Measurements from ENCODE around the gene DACH2.
A peak's percentile ranks its signal among the peaks of the same experiment; 100 is the strongest.
"Not testable (repeated sequence)": the region's sequence is repeated elsewhere in the genome, so short reads cannot be mapped to it uniquely, and the experiment has no call there.

DACH2 gene

DNA sequence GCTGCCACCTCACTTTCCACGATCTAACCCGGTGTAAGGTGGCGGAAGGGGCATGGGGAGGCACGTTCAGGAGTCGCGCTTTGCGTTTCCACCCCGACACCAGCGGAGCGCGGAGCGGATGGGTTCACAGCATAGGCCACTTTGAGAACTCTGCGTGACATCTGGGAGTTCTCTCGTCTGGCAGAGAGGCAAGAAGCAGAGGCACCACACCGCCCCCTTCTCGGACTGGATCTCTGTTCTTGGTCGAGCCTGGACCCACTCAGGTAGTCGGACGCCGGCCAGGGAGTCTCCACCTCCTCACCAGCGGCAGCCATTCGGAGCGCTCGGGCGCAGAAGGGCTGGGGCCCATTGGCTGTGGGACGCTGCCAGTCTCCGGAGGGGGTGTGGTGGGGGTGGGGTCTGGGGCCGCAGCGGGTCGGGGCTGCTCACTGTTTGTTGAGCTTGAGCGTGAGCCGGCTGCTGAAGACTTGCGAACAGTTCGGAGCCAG lies at the start of gene DACH2:
TSS of gene DACH2 (plus strand) at position 428 of the 488 bp plus-strand sequence.
- DNase-seq (ENCODE audit: low read depth in 3 of 3) = peak in 2 of 3 donors; percentile 25 to 36

DNA sequence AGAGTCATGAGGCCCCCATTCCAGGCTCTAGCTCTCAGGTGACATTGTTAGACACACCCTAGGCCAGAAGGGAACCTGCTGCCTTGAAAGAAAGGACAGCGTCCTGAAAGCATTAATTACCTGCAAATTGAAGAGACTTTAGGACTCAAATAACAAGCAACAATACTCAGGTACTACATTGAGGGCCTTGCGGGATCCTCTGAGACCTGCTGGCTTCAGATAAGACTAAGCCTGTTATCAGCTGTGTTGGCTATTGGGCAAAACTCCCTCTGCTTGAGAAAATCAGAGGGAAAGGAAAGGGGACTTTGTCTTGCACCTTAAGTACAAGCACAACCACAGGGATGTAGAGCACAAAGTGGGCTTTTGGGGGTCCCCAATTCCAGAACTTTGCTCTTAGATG lies 45.9 kb upstream of the DACH2 start:
- no peak for DNase-seq (ENCODE audit: low read depth in 3 of 3)

DNA sequence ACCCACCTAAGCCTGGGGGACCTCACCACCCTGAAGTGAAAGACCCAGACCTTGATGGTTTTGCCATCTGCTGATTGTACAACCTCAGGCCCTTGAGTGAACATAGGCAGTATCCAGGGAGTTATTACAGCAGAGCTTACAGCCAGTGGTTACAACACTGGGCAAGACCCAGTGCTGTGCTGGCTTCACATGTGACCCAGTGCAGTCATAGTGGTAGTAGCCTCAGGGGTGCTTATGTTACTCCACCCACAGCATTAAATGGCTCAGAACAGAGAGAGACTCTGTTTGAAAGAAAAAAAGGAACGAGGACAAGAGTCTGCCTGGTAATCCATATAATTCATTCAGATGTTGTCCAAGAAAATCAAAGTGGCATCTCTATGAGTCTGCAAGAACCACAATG lies 45.2 kb upstream of the DACH2 start:
- DNase-seq (ENCODE audit: low read depth in 3 of 3) = no peak

DNA sequence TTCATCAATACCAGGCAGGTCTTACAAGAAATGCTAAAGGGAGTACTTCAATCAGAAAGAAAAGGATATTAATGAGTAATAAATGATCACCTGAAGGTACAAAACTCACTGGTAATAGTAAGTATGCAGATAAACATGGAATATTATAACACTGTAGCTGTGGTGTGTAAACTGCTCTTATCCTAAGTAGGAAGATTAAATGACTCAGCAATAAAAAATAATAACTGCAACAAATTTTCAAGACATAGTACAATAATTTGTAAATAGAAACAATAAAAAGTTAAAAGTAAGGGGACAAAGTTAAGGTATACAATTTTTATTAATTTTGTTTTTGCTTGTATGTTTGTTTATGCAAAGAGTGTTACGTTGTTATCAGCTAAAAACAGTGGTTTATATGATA lies 43.7 kb upstream of the DACH2 start:
- DNase-seq (ENCODE audit: low read depth in 3 of 3) = no peak

DNA sequence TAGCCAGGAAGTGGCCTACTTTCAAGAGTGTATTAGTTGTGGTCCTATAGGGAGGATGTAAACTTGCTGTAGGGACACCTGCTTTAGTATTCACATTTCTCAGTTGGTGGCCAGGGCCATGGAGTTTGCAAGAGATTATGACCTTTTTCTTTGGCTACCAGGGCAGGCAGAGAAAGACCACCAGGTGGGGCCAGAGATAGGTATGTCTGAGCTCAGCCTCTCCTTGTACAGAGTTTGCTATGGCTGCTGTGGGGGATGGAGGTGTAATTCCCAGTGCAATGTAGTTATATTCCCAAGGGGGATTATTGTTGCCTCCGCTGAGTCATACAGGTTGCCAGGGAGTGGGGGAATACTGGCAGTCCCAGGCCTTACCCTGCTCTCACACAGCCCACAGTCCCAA lies 26.3 kb upstream of the DACH2 start:
- no peak for DNase-seq (ENCODE audit: low read depth in 3 of 3)

DNA sequence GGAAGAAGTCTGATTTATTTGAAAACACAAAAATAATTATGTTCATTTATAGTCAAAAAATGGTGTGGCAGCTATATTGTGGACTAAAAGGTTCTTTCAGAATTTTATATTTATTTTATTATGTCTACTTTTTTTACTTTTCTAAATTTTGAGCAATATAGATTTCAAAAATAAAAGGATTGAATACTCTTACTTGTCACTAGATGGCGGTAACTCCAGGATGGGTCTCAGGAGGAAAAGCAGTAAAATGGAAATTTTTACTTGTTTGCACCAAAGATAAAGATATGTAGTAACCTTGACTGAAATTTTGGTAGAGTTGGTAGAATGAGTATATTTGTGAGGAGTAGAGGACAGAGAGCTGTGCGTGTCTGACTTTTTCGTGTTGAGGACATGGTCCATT lies 14.5 kb upstream of the DACH2 start:
- DNase-seq (ENCODE audit: low read depth in 3 of 3) = no peak

DNA sequence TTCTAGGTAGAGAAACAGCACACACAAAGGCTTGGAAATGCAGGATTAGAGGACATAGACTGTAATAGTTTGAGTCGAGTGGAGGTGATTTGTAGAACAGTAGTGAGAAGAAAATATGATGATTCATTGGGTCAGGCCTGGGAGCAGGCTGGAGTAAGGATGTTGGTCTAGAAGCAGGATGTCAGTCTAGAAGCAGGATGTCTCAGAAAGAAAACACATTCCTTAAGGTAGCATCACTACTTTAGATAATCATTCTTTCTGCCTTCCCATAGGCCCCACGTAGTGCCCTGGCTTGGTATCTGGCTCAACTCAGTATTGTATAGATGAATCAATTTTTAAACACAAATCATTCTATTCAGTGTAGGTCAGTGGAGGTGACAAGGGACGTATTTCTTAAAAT lies 11.2 kb upstream of the DACH2 start:
- no peak for DNase-seq (ENCODE audit: low read depth in 3 of 3)

DNA sequence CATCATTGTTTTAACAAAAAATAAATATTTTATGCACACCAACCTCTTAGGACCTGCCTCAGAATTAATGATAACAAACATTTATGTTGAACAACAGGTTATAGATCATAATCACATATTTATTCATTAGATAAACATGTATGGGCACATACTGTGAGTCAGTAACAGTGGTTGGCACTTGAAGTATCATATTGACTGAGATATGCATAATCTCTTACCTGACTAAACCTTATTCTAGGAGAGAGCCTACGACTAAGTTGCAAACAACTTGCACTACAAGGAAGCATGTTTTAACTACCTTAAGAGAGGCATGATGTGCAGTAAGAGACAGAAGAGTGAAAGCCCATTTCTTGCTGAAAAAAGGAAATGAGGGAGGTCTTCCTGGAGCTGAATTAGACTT lies 6.5 kb upstream of the DACH2 start:
- no peak for DNase-seq (ENCODE audit: low read depth in 3 of 3)

DNA sequence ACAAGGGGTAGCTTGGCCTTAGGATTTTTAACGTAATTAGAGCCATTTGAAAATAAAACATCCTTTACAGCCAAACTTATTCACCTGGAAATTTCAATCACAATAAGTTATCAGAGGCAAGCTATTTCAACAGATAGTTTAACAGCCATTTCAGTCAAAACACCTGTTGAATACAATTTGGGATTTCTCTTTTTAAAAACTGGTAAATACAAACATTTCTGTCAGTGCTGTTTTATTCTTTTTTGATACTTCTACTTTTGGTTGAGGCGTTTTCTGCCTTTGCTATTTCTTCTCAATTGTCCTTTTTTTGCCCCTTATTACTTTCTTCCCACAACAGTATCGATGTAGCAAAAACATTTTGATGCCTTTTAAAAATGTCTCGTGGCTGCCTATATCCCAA lies 2.1 kb upstream of the DACH2 start:
- no peak for DNase-seq (ENCODE audit: low read depth in 3 of 3)

DNA sequence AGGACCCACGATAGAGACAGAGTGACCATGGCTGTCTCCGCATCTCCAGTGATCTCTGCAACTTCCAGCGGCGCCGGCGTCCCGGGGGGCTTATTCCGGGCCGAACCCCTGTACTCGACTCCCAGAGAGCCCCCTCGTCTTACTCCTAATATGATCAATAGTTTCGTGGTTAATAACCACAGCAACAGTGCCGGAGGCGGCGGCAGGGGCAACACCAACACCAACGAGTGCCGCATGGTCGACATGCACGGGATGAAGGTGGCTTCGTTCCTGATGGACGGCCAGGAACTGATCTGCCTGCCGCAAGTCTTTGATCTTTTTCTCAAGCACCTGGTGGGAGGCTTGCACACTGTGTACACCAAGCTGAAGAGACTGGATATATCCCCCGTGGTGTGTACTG lies 343 bp downstream of the DACH2 start:
- DNase-seq (ENCODE audit: low read depth in 3 of 3) = no peak

DNA sequence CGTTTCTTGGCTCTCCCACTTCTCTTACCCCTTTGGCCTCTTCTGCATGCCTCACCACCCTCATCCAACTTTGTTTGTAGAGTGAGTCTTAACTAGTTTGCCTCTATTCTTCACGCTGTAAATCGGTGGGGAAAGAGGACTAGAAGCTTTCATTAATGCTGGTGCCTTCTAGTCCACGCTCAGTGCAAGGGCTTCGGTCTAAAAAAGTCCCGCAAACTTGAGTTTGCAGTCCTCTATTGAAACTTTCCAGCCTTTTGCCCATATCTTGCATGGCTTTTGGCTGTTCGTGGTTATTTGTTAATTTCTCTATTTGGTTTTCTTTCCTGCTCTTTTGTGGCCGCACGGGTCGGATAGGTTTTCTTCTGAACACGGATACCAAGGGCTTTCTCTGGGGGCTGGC lies 868 bp downstream of the DACH2 start:
- DNase-seq (ENCODE audit: low read depth in 3 of 3) = no peak

DNA sequence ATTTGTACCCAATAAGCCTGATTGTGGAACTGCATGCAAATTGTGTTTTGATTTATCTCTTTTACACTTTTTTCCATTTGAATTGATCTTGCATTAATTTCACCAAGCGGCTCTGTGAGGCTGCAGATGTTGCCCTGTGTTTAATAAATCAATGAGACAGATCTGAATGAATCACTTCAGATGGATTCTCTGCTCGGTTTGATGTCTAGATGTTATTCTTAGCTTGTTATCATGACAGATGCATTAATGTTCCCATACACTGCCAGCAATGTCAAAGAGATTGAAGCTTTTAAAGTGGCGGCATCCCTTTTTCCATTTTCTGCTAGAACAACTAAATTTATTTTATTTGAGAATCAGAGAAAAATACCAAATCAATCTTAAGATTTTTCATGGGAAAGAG lies 6.3 kb downstream of the DACH2 start:
- DNase-seq (ENCODE audit: low read depth in 3 of 3) = no peak

DNA sequence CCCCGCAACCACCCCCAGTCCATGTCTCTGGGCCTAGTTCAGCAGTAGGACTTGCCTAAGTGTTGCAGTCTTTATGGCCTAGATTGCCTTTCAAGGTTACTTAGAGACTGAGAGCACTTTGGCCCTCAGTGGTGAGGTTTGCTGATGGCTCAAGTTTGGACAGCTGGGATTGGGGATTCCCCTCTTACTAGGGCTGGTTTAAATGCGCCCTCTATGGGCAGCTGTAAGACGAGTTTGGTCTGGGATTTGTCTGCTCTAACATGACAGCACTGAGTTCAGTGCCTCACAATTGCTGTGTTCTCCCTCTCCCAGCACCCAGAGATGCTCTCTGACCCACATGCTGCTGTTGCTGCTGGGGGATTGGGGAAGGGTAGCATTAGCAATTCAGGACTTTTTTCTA lies 23.1 kb downstream of the DACH2 start:
- no peak for DNase-seq (ENCODE audit: low read depth in 3 of 3)

DNA sequence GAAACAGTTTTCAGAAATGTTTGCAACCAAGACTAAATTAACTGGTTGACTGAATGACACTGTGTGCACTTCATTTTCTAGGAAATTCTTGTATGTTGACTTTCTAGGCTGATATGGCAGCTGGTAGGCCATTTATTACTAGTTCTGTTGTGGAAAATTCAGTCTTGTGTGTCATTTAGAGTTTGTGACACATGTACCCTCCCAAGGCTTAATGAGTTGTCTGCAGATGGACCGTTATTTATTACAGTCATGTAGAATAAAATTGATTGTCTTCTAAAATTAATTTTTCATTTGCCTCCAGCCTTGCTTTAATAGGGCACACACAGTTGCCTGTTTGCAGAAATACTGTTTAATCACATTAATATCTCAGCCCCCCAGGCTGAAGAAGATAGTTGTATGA lies 30.7 kb downstream of the DACH2 start:
- DNase-seq (ENCODE audit: low read depth in 3 of 3) = no peak

DNA sequence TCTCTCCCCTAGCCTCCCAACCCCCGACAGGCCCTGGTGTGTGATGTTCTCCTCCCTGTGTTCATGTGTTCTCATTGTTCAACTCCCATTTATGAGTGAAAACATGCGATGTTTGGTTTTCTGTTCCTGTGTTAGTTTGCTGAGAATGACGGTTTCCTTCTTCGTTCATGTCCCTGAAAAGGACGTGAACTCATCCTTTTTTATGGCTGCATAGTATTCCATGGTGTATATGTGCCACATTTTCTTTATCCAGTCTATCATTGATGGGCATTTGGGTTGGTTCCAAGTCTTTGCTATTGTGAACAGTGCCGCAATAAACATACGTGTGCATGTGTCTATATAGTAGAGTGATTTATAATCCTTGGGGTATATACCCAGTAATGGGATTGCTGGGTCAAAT lies 33.1 kb downstream of the DACH2 start:
- DNase-seq (ENCODE audit: low read depth in 3 of 3) = not testable (repeated sequence)

DNA sequence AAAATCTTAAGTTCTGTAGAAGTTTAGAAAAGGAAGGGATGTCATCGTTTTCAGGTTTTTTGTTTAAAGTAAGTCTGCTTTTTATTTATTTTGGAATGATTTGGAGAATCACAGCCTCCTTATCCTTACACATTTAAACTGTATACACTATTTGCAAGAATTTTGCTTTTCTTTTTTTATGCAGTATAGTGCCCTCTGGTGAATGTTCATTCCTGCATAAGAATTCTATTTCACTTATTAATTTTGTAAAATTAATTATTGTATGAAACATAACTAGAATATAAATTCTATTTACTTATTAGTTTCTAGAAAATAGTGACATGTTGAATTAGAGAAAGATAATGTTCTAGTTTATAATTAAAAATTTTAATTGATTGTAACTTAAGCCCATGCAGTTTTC lies 44.6 kb downstream of the DACH2 start:
- no peak for DNase-seq (ENCODE audit: low read depth in 3 of 3)

DNA sequence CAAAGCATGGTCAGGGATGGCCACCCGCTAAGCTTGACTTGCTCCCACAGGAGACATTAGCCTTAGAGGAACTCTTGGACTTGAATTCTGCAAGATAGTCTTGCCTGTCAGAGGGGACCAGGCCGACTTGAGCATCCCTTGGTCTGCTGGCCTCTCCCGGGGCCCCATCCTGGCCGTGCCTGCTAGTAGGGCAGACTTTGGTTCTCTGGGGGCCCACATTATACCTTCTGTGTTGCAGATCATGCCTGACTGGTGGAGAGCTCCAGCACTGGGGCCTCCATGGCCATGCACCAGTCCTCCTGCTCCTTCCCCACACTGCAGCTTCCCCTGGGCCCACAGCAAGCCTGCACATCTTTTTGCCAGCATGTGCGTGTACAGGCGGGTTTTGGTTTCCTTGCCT lies 46.5 kb downstream of the DACH2 start:
- DNase-seq (ENCODE audit: low read depth in 3 of 3) = no peak

DNA sequence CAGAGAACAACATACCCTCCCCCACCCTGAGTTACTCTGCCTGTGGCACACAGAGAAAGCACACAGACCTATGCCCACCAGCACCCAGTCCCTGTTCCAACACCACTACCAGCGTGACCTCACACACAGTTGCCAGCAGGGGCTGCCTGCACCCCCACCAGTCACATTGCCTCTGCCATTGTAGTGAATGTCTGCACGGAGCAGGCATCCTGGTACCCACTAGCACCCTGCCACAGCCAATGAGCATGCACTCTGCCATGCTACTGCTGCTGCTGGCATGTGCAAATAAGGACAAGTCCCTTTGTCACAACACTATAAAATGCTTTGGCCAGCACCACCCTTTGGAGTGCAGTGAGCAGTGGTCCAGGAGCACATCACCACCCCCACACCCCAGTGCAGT lies 47.1 kb downstream of the DACH2 start:
- DNase-seq (ENCODE audit: low read depth in 3 of 3) = no peak

DNA sequence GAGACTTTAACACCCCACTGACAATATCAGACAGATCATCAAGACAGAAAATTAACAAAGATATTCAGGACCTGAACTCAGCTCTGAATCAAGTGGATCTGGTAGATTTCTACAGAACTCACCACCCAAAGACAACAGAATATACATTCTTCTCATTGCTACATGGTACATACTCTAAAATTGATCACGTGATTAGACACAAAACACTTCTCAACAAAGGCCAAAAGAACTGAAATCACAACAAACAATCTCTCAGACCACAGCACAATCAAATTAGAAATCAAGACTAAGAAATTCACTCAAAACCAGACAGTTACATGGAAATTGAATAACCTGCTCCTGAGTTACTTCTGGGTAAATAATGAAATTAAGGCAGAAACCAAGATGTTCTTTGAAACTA lies 49.6 kb downstream of the DACH2 start:
- DNase-seq (ENCODE audit: low read depth in 3 of 3) = no peak

DNA sequence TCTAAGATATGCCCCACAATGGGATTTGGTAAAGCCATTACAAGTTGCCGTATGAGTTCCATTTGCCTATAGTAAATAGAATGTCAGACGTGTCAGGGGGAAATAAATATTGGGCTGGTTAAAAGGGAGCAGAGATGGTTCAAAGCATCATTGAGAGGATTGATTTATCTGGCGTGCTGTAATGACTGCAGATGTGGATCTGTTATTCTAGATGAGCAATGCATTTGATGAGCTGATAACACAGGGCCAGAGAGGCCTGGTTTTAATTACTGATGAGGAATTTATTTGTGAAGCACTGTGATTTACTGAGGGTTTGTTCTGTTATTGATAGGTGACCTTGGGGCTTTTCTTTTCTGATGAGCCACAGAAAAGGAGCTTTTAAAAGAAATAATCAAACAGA lies 62.5 kb downstream of the DACH2 start:
- no peak for DNase-seq (ENCODE audit: low read depth in 3 of 3)

DNA sequence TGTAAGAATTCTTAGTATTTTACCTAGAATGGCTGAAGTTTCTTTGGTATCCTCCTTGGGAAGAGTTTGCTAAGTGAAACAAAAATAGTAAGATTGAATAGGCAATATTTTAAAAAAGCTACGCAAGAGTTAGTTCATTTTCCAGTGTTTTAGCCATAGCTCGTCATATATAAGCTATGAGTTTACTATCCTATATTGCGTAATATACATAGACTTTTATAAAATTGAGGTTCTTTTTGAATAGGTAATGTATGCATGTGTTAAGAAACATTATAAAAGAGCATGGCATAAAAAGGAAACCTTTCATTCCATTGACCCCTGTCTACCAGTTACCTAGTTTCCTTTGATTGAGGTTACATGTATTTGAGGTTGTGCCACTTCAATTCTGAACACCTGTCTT lies 67.0 kb downstream of the DACH2 start:
- no peak for DNase-seq (ENCODE audit: low read depth in 3 of 3)

DNA sequence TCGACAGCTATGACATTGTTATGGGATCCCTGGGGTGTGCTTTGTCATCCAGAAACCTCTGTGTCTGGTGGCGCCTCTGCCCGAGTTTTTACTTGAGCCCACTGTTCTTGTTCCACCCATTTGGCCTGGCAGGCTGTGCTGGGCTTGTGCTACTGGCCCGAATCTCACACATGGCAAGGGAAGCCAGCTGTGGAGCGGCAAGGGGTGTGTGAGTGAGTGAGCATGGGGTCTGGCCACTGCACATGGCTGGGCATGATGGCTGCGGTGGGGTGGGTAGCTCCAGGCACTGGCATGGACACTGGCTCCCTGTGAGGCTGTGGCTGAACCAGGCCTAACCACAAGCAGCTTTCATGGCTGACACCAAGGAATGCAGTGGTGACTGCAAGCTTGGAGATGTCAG lies 89.2 kb downstream of the DACH2 start:
- no peak for DNase-seq (ENCODE audit: low read depth in 3 of 3)

DNA sequence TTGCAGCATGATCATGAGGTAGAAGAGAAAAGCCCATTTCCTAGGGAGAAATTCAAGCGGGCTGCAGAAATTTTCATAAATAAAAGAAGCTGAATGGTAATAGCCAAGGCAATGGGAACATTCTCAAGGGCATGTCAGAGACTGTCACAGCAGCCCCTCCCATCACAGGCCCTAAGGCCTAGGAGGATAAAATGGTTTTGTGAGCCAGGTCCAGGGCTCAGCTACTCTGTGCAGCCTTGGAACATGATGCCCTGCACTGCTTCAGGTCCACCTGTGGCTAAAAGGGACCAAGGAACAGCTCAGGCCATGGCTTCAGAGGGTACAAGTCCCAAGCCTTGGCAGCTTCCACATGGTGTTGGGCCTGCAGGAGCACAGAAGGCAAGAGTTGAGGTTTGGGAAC lies 93.3 kb downstream of the DACH2 start:
- no peak for DNase-seq (ENCODE audit: low read depth in 3 of 3)

DNA sequence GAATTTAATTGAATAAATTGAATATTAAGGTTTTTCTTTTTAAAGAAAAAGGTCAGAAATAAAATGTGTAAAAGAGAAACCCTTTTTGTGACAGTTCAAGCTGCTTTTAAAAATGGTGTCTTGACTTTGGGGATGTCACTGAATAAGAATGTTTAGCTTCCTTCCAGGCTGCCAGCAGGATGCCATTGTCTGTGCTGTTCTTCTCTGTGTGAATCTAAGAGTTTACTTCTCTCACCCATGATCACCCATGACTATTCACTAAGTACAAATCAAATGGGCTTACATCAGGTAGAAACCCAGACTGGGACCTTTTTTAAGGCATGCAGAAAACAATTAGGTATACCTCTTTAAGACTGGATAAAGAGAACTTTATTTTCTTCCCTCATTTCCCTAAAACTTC lies 115.3 kb downstream of the DACH2 start:
- DNase-seq (ENCODE audit: low read depth in 3 of 3) = no peak

DNA sequence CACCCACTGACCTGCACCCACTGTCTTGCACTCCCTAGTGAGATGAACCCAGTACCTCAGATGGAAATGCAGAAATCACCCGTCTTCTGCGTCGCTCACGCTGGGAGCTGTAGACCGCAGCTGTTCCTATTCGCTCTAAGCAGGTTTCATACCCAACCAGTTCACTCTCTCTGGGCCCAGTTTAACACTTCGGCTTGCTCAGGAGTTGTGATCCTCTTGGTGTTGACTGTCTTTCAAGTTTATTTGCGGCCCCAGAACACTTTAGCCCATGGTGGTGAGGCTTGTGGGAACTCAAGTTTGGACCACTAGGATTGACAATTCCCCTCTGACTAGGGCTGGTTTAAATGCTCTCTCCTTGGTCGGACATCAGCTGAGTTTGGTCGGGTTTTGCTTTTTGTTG lies 147.0 kb downstream of the DACH2 start:
- no peak for DNase-seq (ENCODE audit: low read depth in 3 of 3)
